ENCODE results near the gene TMUB1.
"Not testable (repeated sequence)": the region's sequence is repeated elsewhere in the genome, so short reads cannot be mapped to it uniquely, and the experiment has no call there.

The TMUB1 gene

GRCh38 chr7:151053096-151053495 lies 30.2 kb downstream of the TMUB1 start:
- no peak for DNase-seq (ENCODE audit: low read depth)

- DNase-seq (ENCODE audit: low read depth), result no peak
Observed at GRCh38 chr7:151051108-151051507, 32.2 kb downstream of the TMUB1 start.

- DNase-seq (ENCODE audit: low read depth), result no peak
Observed at GRCh38 chr7:151048911-151049463, 34.3 kb downstream of the TMUB1 start.

- DNase-seq (ENCODE audit: low read depth), result no peak
Observed at GRCh38 chr7:151047976-151048815, 35.1 kb downstream of the TMUB1 start, which contains the start of gene ASIC3. Gene ASIC3 (plus strand): TSS chr7:151048531. CDS start chr7:151048886, 355 bp downstream.

- no peak for DNase-seq (ENCODE audit: low read depth)
Observed at GRCh38 chr7:151046603-151047573, 36.4 kb downstream of the TMUB1 start.

GRCh38 chr7:151045967-151046366 lies 37.3 kb downstream of the TMUB1 start:
- DNase-seq (ENCODE audit: low read depth), result no peak

GRCh38 chr7:151045262-151045661 lies 38.0 kb downstream of the TMUB1 start:
- no peak for DNase-seq (ENCODE audit: low read depth)

GRCh38 chr7:151043959-151044358 lies 39.3 kb downstream of the TMUB1 start:
- no peak for DNase-seq (ENCODE audit: low read depth)

GRCh38 chr7:151043449-151043848 lies 39.8 kb downstream of the TMUB1 start:
- not testable (repeated sequence) for DNase-seq (ENCODE audit: low read depth)

GRCh38 chr7:151040616-151041375 lies 42.5 kb downstream of the TMUB1 start:
- no peak for DNase-seq (ENCODE audit: low read depth)

GRCh38 chr7:151039850-151040548 lies 43.3 kb downstream of the TMUB1 start:
- DNase-seq (ENCODE audit: low read depth), result no peak

GRCh38 chr7:151038951-151039849 lies 44.1 kb downstream of the TMUB1 start:
- DNase-seq (ENCODE audit: low read depth), result no peak

GRCh38 chr7:151035902-151036301 lies 47.4 kb downstream of the TMUB1 start:
- no peak for DNase-seq (ENCODE audit: low read depth)

- DNase-seq (ENCODE audit: low read depth), result no peak
Observed at GRCh38 chr7:151035026-151035717, 48.1 kb downstream of the TMUB1 start.

GRCh38 chr7:151034312-151035025 lies 48.8 kb downstream of the TMUB1 start:
- no peak for DNase-seq (ENCODE audit: low read depth)

- DNase-seq (ENCODE audit: low read depth), result no peak
Observed at GRCh38 chr7:151033864-151034249, 49.4 kb downstream of the TMUB1 start.

GRCh38 chr7:151032936-151033863 lies 50.1 kb downstream of the TMUB1 start:
- DNase-seq (ENCODE audit: low read depth), result no peak
